CD4-positive, alpha-beta T cell treated with Interleukin-17A for 1 hour (primary cell): Measurements from ENCODE around the gene PSG6.
"Not testable (repeated sequence)": the region's sequence is repeated elsewhere in the genome, so short reads cannot be mapped to it uniquely, and the experiment has no call there.

Experiments
- DNase-seq: peaks from one replicate; pipeline ENCODE4 v3.0.0-alpha.2; 2020

The PSG6 gene

DNA sequence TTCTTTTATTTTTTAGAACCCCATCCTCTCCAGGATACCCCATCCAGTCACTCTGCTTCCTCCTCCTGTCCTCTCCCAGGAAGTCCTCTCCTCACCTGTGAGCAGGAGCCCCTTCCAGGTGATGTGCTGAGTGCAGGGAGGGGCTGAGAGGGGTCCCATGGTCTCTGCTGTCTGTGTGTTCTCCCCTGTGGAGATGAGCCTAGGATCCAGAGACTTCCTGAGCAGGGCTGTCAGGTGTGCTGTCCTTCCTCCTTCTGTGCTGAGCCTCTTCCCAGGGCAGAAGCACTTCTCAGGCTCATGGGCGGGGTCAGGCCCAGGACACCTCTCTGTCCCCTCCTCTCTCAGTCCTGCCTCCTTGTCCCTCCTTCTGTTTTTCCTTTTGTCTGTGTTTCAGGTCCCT, at the start of gene PSG6:
PSG6 (minus strand) TSS at position 261 of the 400 bp plus-strand sequence; CDS start at position 159, 102 bp downstream.
- DNase-seq = not testable (repeated sequence)

- DNase-seq = no peak
These were observed 47.5 kb upstream of the PSG6 start for GRCh38 chr19:42965176-42965575.

DNA sequence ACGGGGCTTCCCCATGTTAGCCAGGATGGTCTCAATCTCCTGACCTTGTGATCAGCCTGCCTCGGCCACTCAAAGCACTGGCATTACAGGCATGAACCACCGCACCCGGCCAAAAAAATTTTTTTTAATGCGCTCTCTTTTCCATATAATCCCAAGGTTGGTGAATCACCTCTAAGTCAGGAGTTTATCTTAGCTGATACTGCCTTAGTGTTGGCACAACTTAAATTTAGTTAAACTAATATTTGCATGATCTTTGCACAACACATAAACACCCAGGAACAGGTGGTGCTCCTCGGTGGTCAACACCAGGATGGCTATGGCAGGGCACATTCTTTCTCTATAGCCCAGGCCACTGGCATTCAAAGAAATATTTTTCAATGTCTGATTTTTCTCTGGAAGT, 43.4 kb upstream of the PSG6 start:
- no peak for DNase-seq

DNA sequence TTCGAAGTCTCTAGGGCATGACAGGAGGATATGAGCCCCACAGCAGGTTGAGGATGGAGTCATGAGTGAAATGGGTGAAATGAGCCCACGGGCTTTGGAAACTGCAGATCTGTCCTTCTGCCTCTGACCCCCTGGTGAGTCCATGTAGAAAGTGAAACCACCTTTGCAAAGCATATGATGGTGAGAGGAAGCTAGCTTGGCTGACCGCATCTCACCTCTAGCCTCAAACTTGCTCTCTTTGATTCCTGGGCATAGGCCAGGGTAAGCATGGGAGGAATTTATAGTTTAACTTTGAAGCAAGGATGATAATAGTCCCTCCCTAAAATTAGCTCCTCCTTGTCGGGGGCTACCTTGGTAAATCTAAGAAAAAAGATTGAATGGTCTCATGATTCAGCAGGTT, 34.4 kb upstream of the PSG6 start:
- DNase-seq = not testable (repeated sequence)

DNA sequence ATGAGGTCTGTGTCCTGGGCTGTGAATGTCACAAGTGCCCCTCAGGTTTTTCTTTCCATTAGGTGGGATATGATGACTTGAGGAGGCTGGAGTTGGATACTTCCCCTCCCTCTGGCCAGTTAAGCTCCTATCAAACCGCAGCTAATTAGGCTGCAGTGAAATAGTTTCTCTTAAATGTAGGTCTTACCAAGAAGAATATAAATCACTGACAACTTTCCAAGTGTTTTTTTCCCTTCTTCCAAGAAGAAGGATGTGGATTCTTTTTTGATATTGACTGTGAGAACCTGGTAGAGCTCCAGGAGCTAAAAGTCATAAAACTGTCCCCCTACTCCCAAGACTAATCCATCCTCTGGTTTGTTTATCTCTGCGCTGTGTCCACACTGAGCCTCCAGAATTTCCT, 33.8 kb upstream of the PSG6 start:
- DNase-seq = not testable (repeated sequence)

DNA sequence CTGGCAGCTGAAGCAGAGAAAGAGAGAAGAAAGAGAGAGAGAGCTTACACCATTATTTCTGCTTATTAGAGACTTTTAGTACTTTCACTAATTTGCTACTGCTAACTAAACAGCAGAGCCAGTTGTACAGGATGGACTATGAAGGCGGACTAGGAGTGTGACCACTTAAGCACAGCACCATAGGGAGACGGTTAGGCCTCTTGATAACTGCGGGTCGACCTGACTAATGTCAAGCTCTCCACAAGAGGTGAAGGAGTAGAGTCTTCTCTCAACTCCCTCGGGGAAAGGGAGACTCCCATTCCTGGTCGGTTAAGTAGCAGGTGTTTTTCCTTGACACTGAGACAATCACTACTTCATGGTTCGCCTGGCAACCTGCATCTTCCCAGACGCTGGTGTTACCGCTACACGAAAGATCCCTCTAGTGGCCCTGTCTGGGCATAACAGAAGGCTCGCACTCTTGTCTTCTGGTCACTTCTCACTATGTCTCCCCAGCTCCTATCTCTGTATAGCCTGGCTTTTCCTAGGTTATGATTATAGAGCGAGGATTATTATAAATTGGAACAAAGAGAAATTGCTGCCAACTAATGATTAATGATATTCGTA, 24.6 kb upstream of the PSG6 start:
- no peak for DNase-seq

DNA sequence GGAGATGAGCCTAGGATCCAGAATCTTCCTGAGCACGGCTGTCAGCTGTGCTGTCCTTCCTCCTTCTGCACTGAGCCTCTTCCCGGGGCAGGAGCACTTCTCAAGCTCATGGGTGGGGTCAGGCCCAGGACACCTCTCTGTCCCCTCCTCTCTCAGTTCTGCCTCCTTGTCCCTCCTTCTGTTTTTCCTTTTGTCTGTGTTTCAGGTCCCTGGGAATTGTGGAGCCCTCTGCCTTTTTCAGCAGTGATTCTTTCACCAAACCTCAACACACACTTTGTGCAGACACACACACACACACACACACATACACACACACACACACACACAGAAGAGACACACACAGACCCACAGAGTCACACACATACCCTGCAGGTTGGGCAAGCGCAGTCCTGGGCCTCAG, 19.4 kb upstream of the PSG6 start, which contains the start of gene PSG7:
PSG7 (minus strand) TSS at position 101 of the 400 bp plus-strand sequence. CDS start 131 bp downstream, outside the sequence.
- DNase-seq = not testable (repeated sequence)

DNA sequence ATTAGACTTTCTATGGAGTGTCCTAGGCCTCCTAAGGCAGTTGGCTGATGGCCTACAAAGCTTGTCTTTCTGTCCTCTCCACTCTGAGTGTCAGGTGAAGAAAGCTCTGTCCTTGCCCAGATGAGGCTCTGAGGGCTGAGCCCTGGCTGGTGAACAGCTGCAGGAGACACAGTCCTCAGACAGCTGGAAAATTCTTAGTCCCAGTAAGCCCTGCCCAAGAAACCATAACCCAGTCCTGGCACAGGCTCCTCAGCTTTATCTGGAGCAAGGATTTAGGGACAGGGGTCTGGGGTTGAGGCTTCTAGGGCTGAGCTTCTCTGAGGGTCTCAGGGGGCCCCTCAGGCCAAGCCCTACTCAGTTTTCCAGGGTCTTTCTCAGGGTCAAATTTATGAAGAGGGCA, 17.0 kb upstream of the PSG6 start:
- DNase-seq = not testable (repeated sequence)

DNA sequence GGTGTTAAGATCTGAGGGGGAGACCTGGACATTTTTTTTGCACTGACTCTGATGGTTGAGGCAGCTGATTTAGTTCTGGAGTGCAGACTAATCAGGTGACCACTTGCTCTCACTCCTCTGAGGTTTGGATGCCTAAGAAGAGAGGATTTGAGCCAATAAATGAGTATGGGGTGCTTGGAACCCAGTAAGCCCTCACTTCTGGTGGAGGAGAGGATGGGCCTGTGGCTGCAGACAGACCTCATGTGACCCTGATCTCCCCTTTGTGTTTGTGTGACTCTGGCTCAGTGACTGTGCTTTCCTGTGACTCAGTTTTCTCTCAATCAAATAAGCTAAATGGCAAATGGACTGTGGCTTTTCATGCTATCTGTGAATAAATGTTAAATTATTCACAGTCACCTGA, 16.5 kb upstream of the PSG6 start:
- DNase-seq = not testable (repeated sequence)

DNA sequence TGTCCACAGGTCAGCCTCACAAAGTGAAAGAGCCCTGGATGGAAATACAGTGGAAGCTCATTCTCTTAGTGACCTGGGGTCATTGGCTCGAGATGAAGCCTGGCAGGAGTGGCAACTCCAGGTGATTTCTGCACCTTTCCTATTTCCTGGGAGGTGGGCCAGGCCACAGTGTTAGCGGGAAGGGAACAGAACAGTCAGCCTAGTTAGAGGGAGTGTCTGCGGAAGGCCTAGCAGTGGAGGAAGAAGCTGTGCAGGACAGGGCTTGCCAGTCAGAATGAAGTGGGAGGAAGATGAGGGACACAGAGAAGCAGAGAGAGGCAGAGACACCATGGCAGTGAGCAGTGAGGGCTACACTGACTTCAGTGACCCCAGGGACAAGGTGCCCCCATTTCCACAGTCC, 15.7 kb upstream of the PSG6 start:
- not testable (repeated sequence) for DNase-seq

DNA sequence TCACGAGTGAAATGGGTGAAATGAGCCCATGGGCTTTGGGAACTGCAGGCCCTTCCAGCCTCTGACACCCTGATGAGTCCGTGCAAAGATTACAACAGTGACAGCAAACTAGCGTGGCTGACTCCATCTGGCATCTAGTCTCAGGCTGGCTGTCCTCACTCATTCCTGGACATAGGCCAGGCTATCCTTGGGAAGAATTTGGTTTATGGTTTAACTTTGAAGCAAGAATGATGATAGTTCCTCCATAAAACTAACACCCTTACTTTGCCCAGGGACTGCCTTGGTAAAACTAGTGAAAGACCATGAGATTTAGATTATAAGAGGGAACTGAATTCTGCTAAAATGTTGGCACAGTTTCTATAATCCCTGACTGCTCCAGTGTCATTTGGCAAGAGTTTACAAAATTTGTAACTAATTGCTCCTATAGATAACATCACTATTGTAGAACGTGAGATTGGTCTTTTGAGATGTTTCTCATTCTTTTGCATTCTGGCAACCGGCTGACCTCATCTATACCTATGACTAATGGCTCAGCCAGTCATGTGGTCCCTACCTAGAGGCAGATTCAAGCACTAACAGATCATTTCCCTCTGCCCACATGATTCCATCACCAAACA, 14.9 kb upstream of the PSG6 start:
- DNase-seq = not testable (repeated sequence)

DNA sequence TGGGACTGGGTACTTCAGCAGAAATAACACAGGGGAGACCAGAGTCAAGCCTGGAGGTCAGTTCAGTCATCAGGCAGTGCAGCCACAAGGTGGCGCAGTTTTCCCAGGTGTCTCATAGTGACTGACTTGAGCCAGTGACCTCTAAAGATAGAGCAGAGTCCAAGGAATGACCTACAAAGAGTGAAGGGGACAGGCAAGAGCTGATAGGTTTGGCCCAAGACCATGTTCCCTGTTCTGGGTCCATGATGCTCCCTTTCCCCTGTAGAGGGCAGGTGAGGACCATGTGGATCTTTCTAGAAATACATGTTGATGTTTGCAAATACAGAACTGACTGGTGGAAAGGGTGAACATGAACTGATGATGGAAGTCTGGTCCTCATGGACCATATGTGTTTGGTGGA, 12.5 kb upstream of the PSG6 start:
- not testable (repeated sequence) for DNase-seq

DNA sequence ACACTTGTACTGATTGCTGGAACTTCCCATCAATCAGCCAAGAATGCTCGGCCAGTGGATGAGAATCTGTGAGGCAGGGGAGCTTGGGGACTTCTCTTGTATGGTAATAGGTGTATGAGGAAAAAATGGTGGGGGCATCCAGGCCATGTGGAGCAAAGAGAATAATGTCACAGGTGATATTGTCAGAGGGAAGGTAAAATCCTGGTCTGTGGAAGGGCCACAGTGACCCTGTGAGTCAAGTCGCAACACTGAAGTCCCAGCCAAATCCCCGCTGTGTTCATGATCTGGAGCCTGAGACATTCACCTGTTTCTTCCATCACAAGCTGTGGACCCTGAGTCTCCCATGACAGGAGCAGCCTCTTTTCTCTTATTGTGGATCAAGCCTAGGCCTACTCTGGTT, 11.2 kb upstream of the PSG6 start:
- DNase-seq = no peak

- DNase-seq = no peak
These were observed 9.1 kb upstream of the PSG6 start for GRCh38 chr19:42926781-42927180.

- DNase-seq = not testable (repeated sequence)
These were observed 5.4 kb upstream of the PSG6 start for GRCh38 chr19:42923106-42923505.

GRCh38 chr19:42920971-42921370, 3.3 kb upstream of the PSG6 start:
- DNase-seq = not testable (repeated sequence)

- DNase-seq = no peak
These were observed 2.0 kb upstream of the PSG6 start for GRCh38 chr19:42919757-42920079.

- DNase-seq = not testable (repeated sequence)
These were observed 1.5 kb upstream of the PSG6 start for GRCh38 chr19:42919070-42919756.

GRCh38 chr19:42918377-42919069, 829 bp upstream of the PSG6 start:
- not testable (repeated sequence) for DNase-seq

DNA sequence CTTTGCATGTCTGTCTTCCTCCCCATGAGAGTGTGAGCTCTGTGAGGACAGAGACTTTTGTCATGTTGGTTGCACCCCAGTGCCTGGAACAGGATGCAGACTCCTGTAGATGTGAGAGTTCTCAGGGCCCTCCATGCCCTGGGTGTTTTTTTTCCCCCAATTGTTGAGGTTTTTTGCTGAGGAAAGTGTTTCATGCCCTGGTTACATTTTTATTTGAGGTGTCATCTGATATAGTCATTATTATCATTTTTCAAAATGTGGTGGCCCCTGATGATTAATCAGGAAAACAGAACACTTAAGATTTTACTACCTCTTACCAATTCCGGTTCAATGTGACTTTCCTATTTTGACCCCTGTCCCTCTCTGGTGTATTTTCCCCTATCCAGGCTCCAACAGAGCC, 763 bp downstream of the PSG6 start:
- DNase-seq = not testable (repeated sequence)

- DNase-seq = not testable (repeated sequence)
These were observed 4.2 kb downstream of the PSG6 start for GRCh38 chr19:42913516-42913915.

DNA sequence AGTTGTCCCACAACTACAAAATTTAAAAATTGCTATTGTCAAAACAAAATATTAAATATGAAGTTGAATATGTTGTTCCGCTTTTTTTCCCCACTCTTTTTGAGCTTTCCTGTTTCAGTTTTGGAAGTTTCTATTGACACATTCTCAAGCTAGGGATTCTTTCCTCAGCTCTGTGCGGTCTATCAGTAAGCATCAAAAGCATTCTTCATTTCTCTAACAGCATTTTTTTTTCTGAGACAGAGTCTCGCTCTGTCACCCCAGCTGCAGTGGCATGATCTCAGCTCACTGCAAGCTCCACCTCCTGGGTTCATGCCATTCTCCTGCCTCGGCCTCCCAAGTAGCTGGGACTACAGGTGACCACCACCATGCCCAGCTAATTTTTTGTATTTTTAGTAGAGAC, 4.8 kb downstream of the PSG6 start:
- DNase-seq = not testable (repeated sequence)

- DNase-seq = not testable (repeated sequence)
These were observed 6.0 kb downstream of the PSG6 start for GRCh38 chr19:42911731-42912130.

DNA sequence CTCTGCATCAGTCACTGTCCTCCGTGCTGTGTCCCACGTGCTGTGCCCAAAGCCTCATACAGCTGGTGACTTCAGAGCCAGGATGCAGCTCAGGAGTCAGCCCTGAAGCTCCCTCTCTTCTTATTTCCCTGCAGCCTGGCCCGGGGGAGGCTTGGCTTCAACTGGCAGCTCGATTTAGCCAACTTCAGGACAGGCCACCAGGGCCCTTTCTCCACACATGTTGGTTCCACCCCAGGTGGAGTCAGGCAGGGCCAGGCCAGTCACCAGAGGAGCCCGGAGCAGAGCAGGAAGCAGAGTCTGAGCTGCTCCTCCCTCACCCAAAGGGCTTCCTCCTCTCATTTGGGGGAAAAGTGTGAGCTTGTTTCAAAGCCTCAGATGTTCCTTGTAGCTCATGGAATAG, 11.5 kb downstream of the PSG6 start:
- DNase-seq = not testable (repeated sequence)
